ENCODE measurements around the gene ORAI2.

Gene ORAI2

DNA sequence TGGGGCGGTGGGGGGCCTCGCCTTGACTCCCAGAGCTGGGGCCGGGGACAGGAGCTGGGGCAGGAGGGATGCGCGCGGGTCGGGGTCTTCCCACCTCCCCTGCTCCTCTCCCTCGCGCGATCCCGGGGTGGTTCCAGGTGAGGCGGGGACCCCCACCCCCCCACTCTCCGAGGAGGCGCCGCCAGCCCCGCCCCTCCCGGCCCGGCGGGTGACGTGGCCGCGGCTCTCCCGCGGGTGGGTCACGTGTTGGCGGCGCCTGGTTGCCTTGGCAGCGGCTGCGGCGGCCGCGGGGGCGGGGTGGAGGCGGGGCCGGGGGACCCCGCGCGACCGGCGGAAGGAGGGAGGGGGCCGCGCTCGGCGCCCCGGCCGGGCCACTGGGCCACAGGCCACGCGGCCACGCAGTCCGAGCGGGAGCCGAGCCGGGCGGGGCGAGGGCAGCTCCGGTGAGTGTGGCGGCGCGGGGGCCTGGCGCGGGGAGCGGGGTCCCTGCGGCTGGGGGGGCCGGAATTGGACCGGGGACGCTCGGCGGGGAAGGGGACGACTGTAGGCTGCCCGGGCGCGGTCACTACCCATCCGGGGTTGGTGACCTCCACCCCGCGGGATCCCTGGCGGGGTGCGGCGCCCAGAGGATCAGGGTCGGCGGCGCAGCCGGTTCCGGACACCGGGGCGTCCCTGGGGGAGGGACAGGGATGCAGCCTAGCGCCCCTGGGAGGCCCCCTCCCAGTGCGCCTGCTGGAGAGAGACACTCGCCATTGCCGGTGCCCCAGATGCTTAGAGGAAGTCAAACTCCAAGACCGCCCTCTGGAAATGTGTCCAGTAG is at the start of gene ORAI2:
Gene ORAI2, plus strand, starts transcription at position 357 of the 820 bp plus-strand sequence. CDS start 5,382 bp downstream, outside the sequence.
- peak within 1 kb of the TSS; percentile 73 to 75 for H3K4me3 ChIP-seq (replicated peaks in 1 of 2; ENCODE audit: low read depth in 2 of 2, low read length in 2 of 2)
- peak; percentile 57 to 75 for DNase-seq (ENCODE audit: low read depth in 2 of 2)
- TF ChIP-seq, protein P1, sequence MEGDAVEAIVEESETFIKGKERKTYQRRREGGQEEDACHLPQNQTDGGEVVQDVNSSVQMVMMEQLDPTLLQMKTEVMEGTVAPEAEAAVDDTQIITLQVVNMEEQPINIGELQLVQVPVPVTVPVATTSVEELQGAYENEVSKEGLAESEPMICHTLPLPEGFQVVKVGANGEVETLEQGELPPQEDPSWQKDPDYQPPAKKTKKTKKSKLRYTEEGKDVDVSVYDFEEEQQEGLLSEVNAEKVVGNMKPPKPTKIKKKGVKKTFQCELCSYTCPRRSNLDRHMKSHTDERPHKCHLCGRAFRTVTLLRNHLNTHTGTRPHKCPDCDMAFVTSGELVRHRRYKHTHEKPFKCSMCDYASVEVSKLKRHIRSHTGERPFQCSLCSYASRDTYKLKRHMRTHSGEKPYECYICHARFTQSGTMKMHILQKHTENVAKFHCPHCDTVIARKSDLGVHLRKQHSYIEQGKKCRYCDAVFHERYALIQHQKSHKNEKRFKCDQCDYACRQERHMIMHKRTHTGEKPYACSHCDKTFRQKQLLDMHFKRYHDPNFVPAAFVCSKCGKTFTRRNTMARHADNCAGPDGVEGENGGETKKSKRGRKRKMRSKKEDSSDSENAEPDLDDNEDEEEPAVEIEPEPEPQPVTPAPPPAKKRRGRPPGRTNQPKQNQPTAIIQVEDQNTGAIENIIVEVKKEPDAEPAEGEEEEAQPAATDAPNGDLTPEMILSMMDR (IDR thresholded peaks at IDR 0.05; ENCODE audit: low read depth, low read length) = no peak

DNA sequence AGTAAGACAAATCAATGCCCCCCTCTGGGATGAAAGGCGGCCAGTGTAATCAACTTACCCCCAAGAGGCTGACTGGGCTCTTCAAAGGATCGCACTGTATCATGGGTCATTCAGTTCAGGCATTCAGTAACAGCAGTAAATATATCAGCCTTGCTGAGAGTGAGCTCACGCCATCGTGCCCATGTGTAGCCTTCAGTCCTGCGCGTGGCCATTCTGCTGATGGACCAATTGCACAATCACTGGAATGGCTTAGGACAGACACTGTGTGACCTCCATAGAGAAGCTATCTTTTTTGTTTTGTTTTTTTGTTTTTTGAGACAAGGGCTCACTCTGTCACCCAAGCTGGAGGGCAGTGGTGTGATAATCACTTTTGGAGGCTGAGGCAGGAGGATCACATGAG is 46.3 kb upstream of the ORAI2 start:
- DNase-seq (ENCODE audit: low read depth in 2 of 2) = no peak
- TF ChIP-seq, protein P1 (IDR thresholded peaks at IDR 0.05; ENCODE audit: low read depth, low read length) = no peak
- no peak overlapping the region for H3K4me3 ChIP-seq (replicated peaks in 1 of 2; ENCODE audit: low read depth in 2 of 2, low read length in 2 of 2)

DNA sequence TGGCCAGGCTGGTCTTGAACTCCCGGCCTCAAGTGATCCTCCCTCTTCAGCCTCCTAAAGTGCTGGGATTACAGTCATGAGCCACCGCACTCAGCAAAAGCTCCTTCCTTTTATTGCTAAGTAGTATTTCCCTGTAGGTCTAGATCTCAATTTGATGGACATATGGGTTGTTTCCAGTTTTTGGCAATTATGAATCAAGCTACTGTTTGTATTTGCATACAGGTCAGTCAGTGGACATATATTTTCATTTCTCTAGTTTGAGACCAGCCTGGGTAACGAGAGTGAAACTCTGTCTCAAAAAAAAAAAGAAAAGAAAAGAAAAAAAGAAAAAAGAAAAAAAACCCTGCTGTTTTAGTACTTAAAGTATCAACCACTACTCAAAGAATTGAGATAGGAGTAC is 43.6 kb upstream of the ORAI2 start:
- TF ChIP-seq, protein P1 (IDR thresholded peaks at IDR 0.05; ENCODE audit: low read depth, low read length) = no peak
- DNase-seq (ENCODE audit: low read depth in 2 of 2) = no peak
- H3K4me3 ChIP-seq (replicated peaks in 1 of 2; ENCODE audit: low read depth in 2 of 2, low read length in 2 of 2) = no peak overlapping the region

DNA sequence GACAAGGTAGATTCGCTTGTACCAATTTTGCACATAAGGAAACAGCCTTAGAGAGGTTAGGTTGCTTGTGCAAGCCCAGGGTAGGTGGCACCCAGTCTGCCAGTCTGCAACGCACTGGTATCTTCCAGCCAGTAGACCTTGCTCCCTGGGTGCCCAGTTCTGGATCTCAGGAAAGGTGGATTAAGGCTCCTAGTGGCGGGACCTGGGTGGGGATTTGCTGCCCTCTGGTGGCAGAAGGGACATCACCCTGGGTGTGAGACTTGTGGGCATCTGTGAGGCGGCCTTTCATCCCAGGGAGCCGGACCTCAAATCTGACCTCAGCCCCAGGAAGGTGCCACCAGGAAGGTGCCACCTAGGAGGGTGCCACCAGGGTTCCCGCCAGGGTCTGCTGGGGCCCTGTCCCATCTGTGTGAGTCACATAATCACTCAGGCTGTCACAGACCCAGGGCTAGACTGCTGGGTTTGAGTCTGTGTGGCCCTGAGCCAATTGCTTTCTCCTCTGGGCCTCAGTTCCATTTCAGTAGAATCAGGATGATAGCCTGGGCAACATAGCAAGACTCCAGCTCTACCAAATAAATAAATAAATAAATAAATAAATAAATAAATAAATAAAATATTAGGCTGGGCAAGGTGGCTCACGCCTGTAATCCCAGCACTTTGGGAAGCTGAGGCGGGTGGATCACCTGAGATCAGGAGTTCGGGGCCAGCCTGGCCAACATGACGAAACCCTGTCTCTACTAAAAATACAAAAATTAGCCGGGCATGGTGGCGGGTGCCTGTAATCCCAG is 42.5 kb upstream of the ORAI2 start:
- no peak overlapping the region for H3K4me3 ChIP-seq (replicated peaks in 1 of 2; ENCODE audit: low read depth in 2 of 2, low read length in 2 of 2)
- peak; percentile 81 for DNase-seq (ENCODE audit: low read depth in 2 of 2)

DNA sequence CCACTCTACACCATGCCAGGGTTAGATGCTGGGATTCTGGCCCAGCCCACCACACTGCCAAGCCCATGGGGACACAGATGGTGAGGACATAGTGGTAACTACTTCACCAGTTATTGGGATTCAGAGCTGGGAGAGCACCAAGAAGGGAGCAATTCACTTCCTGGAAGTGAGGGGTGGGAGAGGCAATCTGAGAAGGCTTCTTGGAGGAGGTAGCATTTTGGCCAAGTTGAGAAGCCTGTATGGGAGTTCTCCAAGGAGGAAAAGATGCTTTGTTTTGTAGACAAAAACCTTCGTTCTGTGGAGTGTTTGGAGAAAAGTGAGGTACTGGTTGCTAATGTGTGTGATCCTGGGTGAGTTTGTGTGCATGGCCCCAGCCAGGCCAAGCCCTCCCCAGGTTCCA is 41.0 kb upstream of the ORAI2 start:
- H3K4me3 ChIP-seq (replicated peaks in 1 of 2; ENCODE audit: low read depth in 2 of 2, low read length in 2 of 2) = no peak overlapping the region
- DNase-seq (ENCODE audit: low read depth in 2 of 2) = no peak
- TF ChIP-seq, protein P1 (IDR thresholded peaks at IDR 0.05; ENCODE audit: low read depth, low read length) = no peak

More for the DNA sequence above, 42.5 kb upstream of the ORAI2 start:
- TF ChIP-seq, protein P1 (IDR thresholded peaks at IDR 0.05; ENCODE audit: low read depth, low read length) = peak; percentile 92

DNA sequence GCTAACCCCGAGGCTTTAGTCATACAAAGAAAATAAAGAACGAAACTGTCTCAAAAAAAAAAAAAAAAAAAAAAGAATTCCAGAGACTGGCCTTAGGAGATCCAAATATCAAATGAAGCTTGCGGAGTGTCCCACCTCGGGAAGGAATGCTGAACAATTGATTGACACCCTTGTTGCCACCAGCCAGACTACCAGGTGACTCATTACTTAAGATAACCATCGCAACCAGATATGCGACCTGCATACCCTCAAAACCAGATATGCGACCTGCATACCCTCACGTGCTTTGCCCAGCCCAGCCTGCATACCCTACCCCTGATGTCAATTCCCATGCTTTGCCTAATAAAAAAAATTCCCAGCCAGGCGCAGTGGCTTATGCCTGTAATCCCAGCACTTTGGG is 39.9 kb upstream of the ORAI2 start:
- TF ChIP-seq, protein P1 (IDR thresholded peaks at IDR 0.05; ENCODE audit: low read depth, low read length) = no peak
- DNase-seq (ENCODE audit: low read depth in 2 of 2) = no peak
- no peak overlapping the region for H3K4me3 ChIP-seq (replicated peaks in 1 of 2; ENCODE audit: low read depth in 2 of 2, low read length in 2 of 2)
